Parathyroid adenoma (tissue), 2 donors: ENCODE measurements around the gene ICA1L.
"Not testable (repeated sequence)": the region's sequence is repeated elsewhere in the genome, so short reads cannot be mapped to it uniquely, and the experiment has no call there.

Experiments used
- H2AFZ ChIP-seq: fragments of 300-600 bp; sonication (generic); one replicate; pipeline ENCODE4 v1.7.0; 2017; ENCODE audit warnings: antibody characterized with exemption, mild to moderate bottlenecking
- H3K27ac ChIP-seq: fragments of 300-600 bp; sonication (generic); one replicate; pipeline ENCODE4 v1.7.0; 2017
- H3K27me3 ChIP-seq: fragments of 300-600 bp; sonication (generic); one replicate; pipeline ENCODE4 v1.7.0; 2017; ENCODE audit warnings: low read length; ENCODE audit not compliant: control insufficient read depth, insufficient read depth
- H3K36me3 ChIP-seq: fragments of 300-600 bp; sonication (generic); one replicate; pipeline ENCODE4 v1.7.0; 2017; ENCODE audit warnings: low read length; ENCODE audit not compliant: control insufficient read depth, insufficient read depth
- H3K4me1 ChIP-seq: fragments of 300-600 bp; sonication (generic); one replicate; pipeline ENCODE4 v1.7.0; 2017; ENCODE audit warnings: control low read depth
- H3K4me2 ChIP-seq: fragments of 300-600 bp; sonication (generic); one replicate; pipeline ENCODE4 v1.7.0; 2017; ENCODE audit warnings: low read length
- H3K4me3 ChIP-seq: fragments of 300-600 bp; sonication (generic); one replicate; pipeline ENCODE4 v1.7.0; 2017; ENCODE audit warnings: low read depth, low read length
- H3K79me2 ChIP-seq: fragments of 300-600 bp; sonication (generic); one replicate; pipeline ENCODE4 v1.7.0; 2017; ENCODE audit warnings: control low read depth
- H3K9ac ChIP-seq: fragments of 300-600 bp; sonication (generic); one replicate; pipeline ENCODE4 v1.7.0; 2017; ENCODE audit warnings: mild to moderate bottlenecking
- H3K9me3 ChIP-seq: fragments of 300-600 bp; sonication (generic); one replicate; pipeline ENCODE4 v1.7.0; 2017; ENCODE audit warnings: low read length; ENCODE audit not compliant: control insufficient read depth
- CTCF ChIP-seq: fragments of 300-600 bp; sonication (generic); IDR thresholded peaks from one replicate; pipeline ENCODE4 v1.7.0; 2017; ENCODE audit warnings: antibody characterized with exemption, mild to moderate bottlenecking
- donor health status: primary hyperparathyroidism.

ICA1L gene

GRCh38 chr2:202808754-202809153 is 62.8 kb downstream of the ICA1L start:
- Histone ChIP-seq H3K79me2 (no peaks in the 10 kb centered on the region), H3K9me3 (no peaks in the 10 kb centered on the region), H3K4me2 (no peak overlapping the region), H3K4me3 (no peak overlapping the region), H3K36me3 (no peaks in the 10 kb centered on the region), H3K4me1 (peaks cover 6% of the 10 kb centered on the region), H2AFZ (no peak overlapping the region), H3K27ac (no peak overlapping the region), H3K27me3 (no peaks in the 10 kb centered on the region), H3K9ac (no peak overlapping the region)
- TF ChIP-seq CTCF: no peak

DNA sequence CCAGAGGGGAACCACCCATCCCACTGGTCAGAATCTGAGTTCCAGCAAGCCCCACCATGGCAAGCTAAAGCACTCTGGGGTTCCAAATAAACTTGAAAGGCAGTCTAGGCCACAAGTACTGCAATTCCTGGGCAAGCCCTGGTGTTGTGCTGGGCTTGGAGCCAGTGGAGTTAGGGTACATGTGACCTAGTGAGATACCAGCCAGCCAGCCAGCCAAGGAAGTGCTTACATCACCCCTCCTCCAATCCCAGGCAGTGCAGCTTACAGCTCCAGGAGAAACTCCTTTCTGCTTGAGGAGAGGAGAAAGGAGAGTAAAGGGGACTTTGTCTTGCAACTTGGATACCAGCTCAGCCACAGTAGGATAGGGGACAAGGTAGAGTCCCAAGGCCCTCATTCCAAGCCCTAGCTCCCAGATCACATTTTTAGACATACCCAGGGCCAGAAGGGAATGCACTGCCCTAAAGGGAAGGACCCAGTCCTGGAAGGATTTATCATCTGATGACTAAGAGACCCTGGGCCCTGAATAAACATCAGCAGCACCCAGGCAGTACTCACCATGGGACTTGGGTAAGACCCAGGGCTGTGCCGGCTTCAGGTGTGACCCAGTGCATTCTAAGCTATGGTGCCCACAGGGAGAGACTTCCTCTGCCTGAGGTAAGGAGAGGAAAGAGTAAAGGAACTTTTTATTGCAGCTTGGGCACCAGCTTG is 64.0 kb downstream of the ICA1L start:
- H3K79me2 ChIP-seq, H3K4me2 ChIP-seq, H3K4me3 ChIP-seq, H3K9me3 ChIP-seq, H3K4me1 ChIP-seq, H3K9ac ChIP-seq, H2AFZ ChIP-seq, H3K27me3 ChIP-seq, H3K36me3 ChIP-seq: not testable (repeated sequence)
- peak overlapping the region; percentile 36 for H3K27ac ChIP-seq

DNA sequence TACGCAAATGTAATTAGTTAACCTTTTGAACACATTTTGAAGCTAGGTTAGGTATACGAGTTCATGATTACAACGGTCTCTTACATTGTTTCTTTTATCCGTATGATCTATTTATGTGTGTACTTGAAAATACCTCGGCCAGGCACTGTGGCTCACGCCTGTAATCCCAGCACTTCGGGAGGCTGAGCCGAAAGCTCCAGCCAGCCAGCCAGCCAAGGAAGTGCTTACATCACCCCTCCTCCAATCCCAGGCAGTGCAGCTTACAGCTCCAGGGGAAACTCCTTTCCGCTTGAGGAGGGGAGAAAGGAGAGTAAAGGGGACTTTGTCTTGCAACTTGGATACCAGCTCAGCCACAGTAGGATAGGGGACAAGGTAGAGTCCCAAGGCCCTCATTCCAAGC is 65.7 kb downstream of the ICA1L start:
- H3K9me3 ChIP-seq, H3K27me3 ChIP-seq, H2AFZ ChIP-seq, H3K4me2 ChIP-seq, H3K9ac ChIP-seq, H3K4me3 ChIP-seq, H3K79me2 ChIP-seq, H3K27ac ChIP-seq, H3K36me3 ChIP-seq, H3K4me1 ChIP-seq: not testable (repeated sequence)

DNA sequence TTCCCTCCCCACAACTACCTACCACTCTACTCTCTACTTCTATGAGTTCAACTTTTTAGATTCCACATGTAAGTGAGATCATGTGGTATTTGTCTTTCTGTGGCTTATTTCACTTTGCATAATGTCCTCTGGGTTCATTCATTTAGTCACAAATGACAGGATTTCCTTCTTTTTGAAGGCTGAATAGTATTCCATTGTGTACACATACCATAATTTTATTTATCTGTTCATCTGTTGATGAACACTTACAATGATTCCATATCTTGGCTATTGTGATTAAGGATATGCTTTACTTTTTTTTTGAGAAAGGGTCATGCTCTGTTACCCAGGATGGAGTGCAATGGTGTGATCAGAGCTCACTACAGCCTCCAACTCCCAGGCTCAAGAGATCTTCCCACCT is 73.6 kb downstream of the ICA1L start:
- H3K36me3 ChIP-seq: no peaks in the 10 kb centered on the region
- H3K4me1 ChIP-seq: no peaks in the 10 kb centered on the region
- no peak overlapping the region for H3K9ac ChIP-seq
- H3K4me3 ChIP-seq: no peak overlapping the region
- no peak for TF ChIP-seq CTCF
- H3K27ac ChIP-seq: no peak overlapping the region
- H3K79me2 ChIP-seq: no peaks in the 10 kb centered on the region
- H3K4me2 ChIP-seq: no peak overlapping the region
- H3K9me3 ChIP-seq: no peaks in the 10 kb centered on the region
- H2AFZ ChIP-seq: no peak overlapping the region
- H3K27me3 ChIP-seq: no peaks in the 10 kb centered on the region

DNA sequence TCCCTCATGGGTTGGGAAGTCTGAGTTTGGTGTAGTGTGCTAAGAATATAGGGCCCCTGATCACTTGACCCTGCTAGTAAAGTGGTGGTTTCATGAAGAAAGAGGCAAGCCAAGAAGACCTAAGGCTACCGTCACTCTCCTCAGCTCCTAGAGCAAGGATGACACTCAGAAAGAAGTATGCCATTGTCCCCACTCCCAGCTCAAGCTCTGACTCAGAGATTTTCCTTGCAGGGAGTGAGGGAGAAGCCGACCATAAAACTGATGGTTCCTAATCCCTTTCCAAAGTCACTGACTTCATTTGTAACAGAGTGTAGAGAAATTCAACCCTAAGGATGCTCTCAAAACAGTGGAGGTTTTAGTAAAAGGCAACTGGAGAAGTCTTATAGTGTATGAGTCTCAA is 80.9 kb downstream of the ICA1L start:
- peaks cover 7% of the 10 kb centered on the region for H3K4me1 ChIP-seq
- H3K79me2 ChIP-seq: no peaks in the 10 kb centered on the region
- H3K4me3 ChIP-seq: no peak overlapping the region
- H3K36me3 ChIP-seq: no peaks in the 10 kb centered on the region
- H3K9ac ChIP-seq: no peak overlapping the region
- no peaks in the 10 kb centered on the region for H3K9me3 ChIP-seq
- H2AFZ ChIP-seq: no peak overlapping the region
- no peak overlapping the region for H3K4me2 ChIP-seq
- no peak overlapping the region for H3K27ac ChIP-seq
- no peaks in the 10 kb centered on the region for H3K27me3 ChIP-seq
- no peak for TF ChIP-seq CTCF

DNA sequence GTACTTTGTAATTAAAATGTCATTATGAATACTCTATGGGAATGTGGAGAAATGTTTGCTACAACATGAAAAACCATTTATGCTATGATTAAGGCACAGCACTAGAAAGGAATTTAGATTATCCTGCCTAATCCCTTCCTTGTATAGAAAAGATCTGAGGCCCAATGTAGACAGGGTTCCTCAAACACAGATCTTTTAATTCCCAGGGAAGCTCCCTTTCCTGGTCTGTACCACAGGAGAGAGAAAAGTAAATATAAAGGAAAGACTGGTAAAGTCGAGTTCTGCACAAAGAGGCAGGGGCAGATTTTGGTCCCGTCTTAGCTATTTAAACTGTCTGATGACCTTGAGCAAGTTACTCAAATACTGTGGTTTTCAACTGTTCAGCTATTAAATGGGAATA is 84.7 kb downstream of the ICA1L start:
- Histone ChIP-seq H3K9me3 (no peaks in the 10 kb centered on the region), H3K9ac (no peak overlapping the region), H3K4me3 (no peak overlapping the region), H3K27ac (no peak overlapping the region), H3K36me3 (no peaks in the 10 kb centered on the region), H3K27me3 (no peaks in the 10 kb centered on the region), H3K4me2 (no peak overlapping the region), H2AFZ (no peak overlapping the region), H3K79me2 (no peaks in the 10 kb centered on the region), H3K4me1 (peaks cover 7% of the 10 kb centered on the region)
- no peak for TF ChIP-seq CTCF
